ENCODE data around the gene SERPINA5.
"Not testable (repeated sequence)": the region's sequence is repeated elsewhere in the genome, so short reads cannot be mapped to it uniquely, and the experiment has no call there.

Gene SERPINA5

GRCh38 chr14:94608966-94609365 lies 27.7 kb downstream of the SERPINA5 start:
- not testable (repeated sequence) for DNase-seq

DNA sequence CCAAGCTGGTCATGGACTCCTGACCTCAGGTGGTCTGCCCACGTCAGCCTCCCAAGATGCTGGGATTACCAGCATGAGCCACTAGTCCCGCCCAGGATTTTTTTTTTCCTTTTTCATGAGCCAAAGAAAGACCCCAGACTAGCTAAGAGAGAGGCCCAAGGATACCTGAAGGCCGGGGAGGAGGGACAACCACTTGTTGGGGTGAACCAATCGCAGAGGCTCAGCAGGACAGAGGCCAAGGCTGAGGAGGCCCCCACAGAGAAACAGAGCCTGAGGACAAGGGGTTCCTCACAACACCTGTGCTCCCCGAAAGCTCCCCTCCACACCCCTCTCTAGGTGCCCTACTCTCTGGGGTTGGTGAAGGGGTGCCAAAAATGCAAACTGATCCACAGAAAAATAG lies 30.0 kb downstream of the SERPINA5 start:
- no peak for DNase-seq

GRCh38 chr14:94612174-94612573 lies 30.9 kb downstream of the SERPINA5 start, which contains the start of gene SERPINA3:
TSS of gene SERPINA3 (plus strand) at chr14:94612391. CDS start at chr14:94614442, 2,051 bp downstream.
- no peak for DNase-seq

GRCh38 chr14:94612580-94613554 lies 31.6 kb downstream of the SERPINA5 start:
- no peak for DNase-seq

DNA sequence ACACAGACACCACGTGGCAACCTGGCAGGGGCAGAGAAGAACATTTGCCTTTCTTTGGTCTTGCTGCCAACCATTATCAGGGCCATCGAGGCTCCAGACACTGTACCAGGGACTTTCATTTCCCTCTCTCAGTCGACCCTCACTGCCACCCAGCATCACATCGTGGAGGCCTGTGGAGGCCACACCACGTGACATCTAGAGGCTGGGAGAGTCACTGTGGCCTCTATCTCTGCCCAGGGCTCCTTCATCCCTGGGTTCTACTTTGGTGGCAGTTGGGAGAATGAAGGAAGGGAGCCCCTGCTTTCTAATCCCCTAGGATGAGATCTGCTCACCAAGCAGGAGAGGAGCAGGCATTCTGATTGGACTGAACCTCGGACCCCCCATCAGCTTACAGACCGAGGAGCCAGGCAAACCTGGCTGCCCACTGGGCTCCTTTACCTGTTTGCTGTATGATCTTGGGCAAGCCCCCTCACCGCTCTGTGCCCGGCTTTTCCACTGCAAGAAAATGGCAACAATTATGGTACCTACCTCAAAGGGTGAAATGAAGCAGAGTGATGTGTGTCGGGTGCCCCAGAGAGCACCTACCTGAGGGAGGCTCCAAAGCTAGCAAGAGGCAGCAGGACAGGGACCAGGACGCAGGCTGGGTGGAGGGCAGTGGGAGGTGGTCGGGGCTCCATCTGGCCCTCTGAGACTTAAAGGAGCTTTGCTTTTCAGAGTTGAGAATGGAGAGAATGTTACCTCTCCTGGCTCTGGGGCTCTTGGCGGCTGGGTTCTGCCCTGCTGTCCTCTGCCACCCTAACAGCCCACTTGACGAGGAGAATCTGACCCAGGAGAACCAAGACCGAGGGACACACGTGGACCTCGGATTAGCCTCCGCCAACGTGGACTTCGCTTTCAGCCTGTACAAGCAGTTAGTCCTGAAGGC lies 32.8 kb downstream of the SERPINA5 start:
- no peak for DNase-seq

DNA sequence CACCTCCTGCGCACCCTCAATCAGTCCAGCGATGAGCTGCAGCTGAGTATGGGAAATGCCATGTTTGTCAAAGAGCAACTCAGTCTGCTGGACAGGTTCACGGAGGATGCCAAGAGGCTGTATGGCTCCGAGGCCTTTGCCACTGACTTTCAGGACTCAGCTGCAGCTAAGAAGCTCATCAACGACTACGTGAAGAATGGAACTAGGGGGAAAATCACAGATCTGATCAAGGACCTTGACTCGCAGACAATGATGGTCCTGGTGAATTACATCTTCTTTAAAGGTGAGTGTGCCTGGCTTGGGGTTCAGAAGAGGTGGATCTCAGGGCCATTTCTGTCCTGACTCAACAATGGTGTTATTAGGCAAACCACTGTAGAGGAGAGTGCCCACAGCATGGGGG lies 33.6 kb downstream of the SERPINA5 start:
- no peak for DNase-seq

GRCh38 chr14:94615254-94615653 lies 34.0 kb downstream of the SERPINA5 start:
- no peak for DNase-seq

GRCh38 chr14:94615823-94616570 lies 34.8 kb downstream of the SERPINA5 start:
- DNase-seq = no peak

DNA sequence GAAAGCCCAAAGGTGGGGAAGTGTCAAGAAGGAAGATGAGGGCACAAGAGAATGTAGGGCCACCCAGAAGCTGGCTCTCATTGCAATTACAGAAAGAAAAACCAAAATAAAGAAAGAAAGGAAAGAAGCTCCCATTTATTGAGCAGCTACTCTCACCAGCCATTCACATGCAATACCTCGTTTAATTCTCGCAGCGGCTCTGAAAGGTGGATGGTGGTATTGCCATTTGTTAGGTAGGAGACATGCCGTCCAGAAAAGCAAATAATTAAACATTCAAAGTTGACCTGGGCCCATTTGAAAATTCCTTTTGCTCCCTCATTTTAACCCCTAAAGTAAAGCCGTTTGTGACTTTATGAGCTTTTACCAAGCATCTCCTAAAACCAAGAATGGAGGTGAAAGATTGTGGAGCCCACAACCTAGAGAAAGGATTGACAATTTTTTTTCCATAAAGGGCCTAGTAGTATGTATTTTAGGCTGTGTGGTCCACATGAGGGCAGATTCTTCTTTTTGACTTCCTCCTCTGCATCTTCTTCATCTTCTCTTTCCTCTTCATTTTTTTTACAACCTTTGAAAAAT lies 36.2 kb downstream of the SERPINA5 start:
- DNase-seq = no peak

GRCh38 chr14:94617988-94618822 lies 37.0 kb downstream of the SERPINA5 start:
- no peak for DNase-seq

GRCh38 chr14:94619297-94619696 lies 38.1 kb downstream of the SERPINA5 start:
- no peak for DNase-seq

GRCh38 chr14:94620597-94620996 lies 39.4 kb downstream of the SERPINA5 start:
- no peak for DNase-seq

- DNase-seq = no peak
These were observed 40.3 kb downstream of the SERPINA5 start for GRCh38 chr14:94621358-94622134.

DNA sequence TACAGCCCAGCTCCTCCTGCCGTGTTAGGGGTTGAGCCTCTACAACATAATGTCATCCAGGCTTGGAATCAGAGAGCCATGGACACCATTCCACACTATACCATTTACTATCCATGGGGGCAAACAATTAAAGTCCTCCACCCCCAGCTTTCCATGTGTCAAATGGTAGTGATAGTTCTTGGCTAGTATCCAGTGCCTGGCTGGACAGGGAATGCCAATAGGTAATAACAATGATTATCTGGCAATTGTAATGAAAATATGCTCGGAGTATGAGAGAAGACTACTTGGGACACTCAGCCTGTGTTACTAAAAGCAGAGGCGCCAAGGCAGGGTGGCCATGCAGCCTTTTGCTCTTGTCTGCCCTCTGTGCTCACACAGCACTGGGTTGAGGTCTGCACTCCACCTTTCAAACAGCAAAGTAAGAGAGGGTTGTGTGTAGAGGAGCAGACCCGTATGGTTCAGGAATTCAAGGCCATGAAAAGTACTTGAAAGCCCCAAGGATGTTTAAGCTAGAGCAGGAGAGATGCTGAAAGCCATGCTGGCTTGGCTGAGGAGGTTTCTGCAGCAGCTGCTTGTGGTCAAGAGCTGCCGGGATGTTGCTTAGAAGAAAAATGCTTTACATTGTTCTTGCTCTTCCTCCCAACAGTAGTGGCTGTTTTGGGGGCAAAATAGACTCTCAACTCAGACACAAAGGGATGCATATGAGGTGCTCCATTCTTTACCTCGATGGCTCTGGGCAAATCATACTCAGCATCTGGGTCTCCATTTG lies 41.6 kb downstream of the SERPINA5 start:
- DNase-seq = no peak

DNA sequence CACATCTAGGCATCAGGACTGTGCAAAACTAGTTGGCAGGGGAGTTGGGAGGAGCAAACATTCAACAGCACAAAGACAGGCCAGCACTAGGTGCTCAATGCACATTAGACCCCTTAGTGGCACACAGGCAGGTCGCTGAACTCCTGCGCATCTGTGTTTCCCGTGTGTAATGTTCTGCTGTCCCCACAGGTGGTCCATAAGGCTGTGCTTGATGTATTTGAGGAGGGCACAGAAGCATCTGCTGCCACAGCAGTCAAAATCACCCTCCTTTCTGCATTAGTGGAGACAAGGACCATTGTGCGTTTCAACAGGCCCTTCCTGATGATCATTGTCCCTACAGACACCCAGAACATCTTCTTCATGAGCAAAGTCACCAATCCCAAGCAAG lies 42.2 kb downstream of the SERPINA5 start:
- no peak for DNase-seq

- DNase-seq = no peak
These were observed 42.8 kb downstream of the SERPINA5 start for GRCh38 chr14:94623856-94624499.

GRCh38 chr14:94624537-94625352 lies 43.5 kb downstream of the SERPINA5 start:
- no peak for DNase-seq

- no peak for DNase-seq
These were observed 44.1 kb downstream of the SERPINA5 start for GRCh38 chr14:94625353-94625635.

GRCh38 chr14:94628578-94628977 lies 47.4 kb downstream of the SERPINA5 start:
- no peak for DNase-seq

All from activated effector memory CD4-positive, alpha-beta T cell treated with Interleukin-2 at 50 U/mL for 16 hours (primary cell).